HepG2 (cell line): ENCODE data around the gene MAN1A1. TPM values are rescaled to one million over a fixed set of nuclear protein-coding genes. Genes with fewer than 3 reads are reported as not detected.
A peak's percentile ranks its signal among the peaks of the same experiment; 100 is the strongest.

Experiments
- BCLAF1 ChIP-seq: fragments of 450-650 bp; IDR thresholded peaks from 2 replicates; pipeline ENCODE4 v1.6.1; 2017; ENCODE audit warnings: mild to moderate bottlenecking
- CEBPB ChIP-seq: IDR thresholded peaks from 2 replicates; pipeline ENCODE4 v1.6.1; 2011; ENCODE audit warnings: low read depth, low read length, improper control_type of control experiment, borderline replicate concordance
- CERS6 ChIP-seq: sonication (generic); formaldehyde crosslinking; IDR thresholded peaks from 2 replicates; pipeline ENCODE4 v1.5.0; 2020; ENCODE audit warnings: missing genetic modification reagents
- NR3C1 ChIP-seq: sonication (generic); formaldehyde crosslinking; IDR thresholded peaks from 2 replicates; pipeline ENCODE4 v1.4.0; 2020; ENCODE audit warnings: missing genetic modification reagents
- PREB ChIP-seq: sonication (generic); formaldehyde crosslinking; IDR thresholded peaks from 2 replicates; pipeline ENCODE4 v1.4.0; 2020; ENCODE audit warnings: missing genetic modification reagents
- SETDB1 ChIP-seq: sonication (generic); formaldehyde crosslinking; IDR thresholded peaks from 2 replicates; pipeline ENCODE4 v1.5.1; 2020; ENCODE audit warnings: missing genetic modification reagents, mild to moderate bottlenecking, borderline replicate concordance
- SIN3B ChIP-seq: fragments of 150-350 bp; IDR thresholded peaks from 2 replicates; pipeline ENCODE4 v1.6.1; 2014; ENCODE audit warnings: low read length
- SKIL ChIP-seq: sonication (generic); formaldehyde crosslinking; IDR thresholded peaks from 2 replicates; pipeline ENCODE4 v1.8.0; 2022; ENCODE audit warnings: missing genetic modification reagents, mild to moderate bottlenecking, moderate library complexity, borderline replicate concordance
- SOX6 ChIP-seq, 2 experiments: fragments of 450-650 bp in 1 of 2; sonication (generic) in 1 of 2; formaldehyde crosslinking in 1 of 2; IDR thresholded peaks; 2 replicates each; pipeline versions ENCODE4 v1.4.0 to v1.6.1; 2017 to 2020; ENCODE audit warnings: antibody characterized with exemption in 1 of 2, mild to moderate bottlenecking in 1 of 2, missing genetic modification reagents in 1 of 2
- TSC22D2 ChIP-seq: sonication (generic); formaldehyde crosslinking; IDR thresholded peaks from 2 replicates; pipeline ENCODE4 v1.5.1; 2020; ENCODE audit warnings: missing genetic modification reagents, mild to moderate bottlenecking, borderline replicate concordance
- YEATS2 ChIP-seq: sonication (generic); formaldehyde crosslinking; IDR thresholded peaks from 2 replicates; pipeline ENCODE4 v1.4.0; 2020; ENCODE audit warnings: missing genetic modification reagents, borderline replicate concordance
- ZFP82 ChIP-seq: sonication (generic); formaldehyde crosslinking; IDR thresholded peaks from 2 replicates; pipeline ENCODE4 v1.5.1; 2020; ENCODE audit warnings: mild to moderate bottlenecking, missing genetic modification reagents, borderline replicate concordance
- polyA plus RNA-seq, 8 experiments: library from polyadenylated mRNA; depleted of rRNA in 3 of 8; stranded (reverse) in 7 of 8; unstranded in 1 of 8; fragments of >200 nt; fragmentation: Illumina TruSeq in 4 of 8; extraction: Trizol in 4 of 8; gene quantifications; 2 replicates each; pipeline versions ENCODE4 v1.2.1 to v1.2.3, GENCODE V29; 2011 to 2016; ENCODE audit warnings: low read depth in 4 of 8, missing spikeins in 1 of 8, mixed read lengths in 1 of 8; ENCODE audit not compliant: insufficient read depth in 1 of 8
- total RNA-seq, 5 experiments: library from RNA; depleted of rRNA; stranded (reverse); fragments of >200 nt; fragmentation: Illumina TruSeq; extraction: Trizol; gene quantifications; 2 replicates each; pipeline ENCODE4 v1.2.3, GENCODE V29; 2016; ENCODE audit warnings: low read depth in 1 of 5
- TF ChIP-seq, protein P1 (sequence below): sonication (generic); formaldehyde crosslinking; IDR thresholded peaks from 2 replicates; pipeline ENCODE4 v1.9.0; 2022; ENCODE audit warnings: low read depth, missing genetic modification reagents
- TF ChIP-seq, protein P2 (sequence below): sonication (generic); formaldehyde crosslinking; IDR thresholded peaks from 2 replicates; pipeline ENCODE4 v1.4.0; 2020; ENCODE audit warnings: missing genetic modification reagents, borderline replicate concordance

The MAN1A1 gene
- total and polyA plus RNA-seq, 2 of the 13 experiments (the other 11 are each of a cell fraction or from before 2014, with no cell fraction given) = 156 to 236 TPM

DNA sequence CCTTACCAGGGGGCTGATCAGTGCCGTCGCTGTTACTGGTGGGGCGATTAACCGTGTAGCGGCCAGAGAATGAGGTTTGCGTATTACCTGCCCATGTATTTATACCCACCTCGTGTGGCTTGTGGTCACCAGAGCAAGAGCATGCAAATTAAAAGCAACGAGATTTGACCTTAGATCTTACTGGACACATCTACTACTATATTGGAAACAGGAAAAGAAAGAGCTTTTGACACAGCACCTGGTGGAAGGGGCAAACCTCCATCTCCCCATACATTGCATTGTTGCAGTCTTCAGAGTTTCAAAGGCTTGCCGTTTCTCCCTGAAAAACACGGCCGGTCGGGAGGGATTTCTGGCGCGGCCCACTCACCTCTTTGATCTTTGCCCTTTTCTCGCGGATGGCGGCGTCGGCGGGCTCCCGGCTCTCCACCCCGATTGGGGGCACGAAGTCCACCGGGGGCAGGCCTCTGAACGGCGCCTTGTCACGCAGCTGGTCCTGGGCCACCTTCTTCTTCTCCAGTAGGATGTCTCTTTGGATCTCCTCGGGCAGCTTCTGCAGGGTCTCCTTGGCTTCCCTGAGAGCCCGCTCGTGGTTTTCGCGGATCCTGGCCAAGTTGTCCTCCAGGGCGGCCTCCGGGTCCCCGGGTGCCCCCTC is 1.3 kb downstream of the MAN1A1 start (continued):
- TF ChIP-seq, protein P1, sequence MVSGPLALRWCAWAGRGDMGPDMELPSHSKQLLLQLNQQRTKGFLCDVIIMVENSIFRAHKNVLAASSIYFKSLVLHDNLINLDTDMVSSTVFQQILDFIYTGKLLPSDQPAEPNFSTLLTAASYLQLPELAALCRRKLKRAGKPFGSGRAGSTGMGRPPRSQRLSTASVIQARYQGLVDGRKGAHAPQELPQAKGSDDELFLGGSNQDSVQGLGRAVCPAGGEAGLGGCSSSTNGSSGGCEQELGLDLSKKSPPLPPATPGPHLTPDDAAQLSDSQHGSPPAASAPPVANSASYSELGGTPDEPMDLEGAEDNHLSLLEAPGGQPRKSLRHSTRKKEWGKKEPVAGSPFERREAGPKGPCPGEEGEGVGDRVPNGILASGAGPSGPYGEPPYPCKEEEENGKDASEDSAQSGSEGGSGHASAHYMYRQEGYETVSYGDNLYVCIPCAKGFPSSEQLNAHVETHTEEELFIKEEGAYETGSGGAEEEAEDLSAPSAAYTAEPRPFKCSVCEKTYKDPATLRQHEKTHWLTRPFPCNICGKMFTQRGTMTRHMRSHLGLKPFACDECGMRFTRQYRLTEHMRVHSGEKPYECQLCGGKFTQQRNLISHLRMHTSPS (CRISPR knock-in tag) = no peak
- no peak for TF ChIP-seq TSC22D2 (CRISPR knock-in tag)
- no peak for TF ChIP-seq SETDB1
- no peak for TF ChIP-seq PREB
- no peak for TF ChIP-seq CERS6 (CRISPR knock-in tag)
- TF ChIP-seq SKIL (CRISPR knock-in tag) = peak; percentile 69; the same call in 1 of the 2 replicates
- no peak; the same call in 1 of the 2 replicates for TF ChIP-seq SIN3B
- TF ChIP-seq, protein P2, sequence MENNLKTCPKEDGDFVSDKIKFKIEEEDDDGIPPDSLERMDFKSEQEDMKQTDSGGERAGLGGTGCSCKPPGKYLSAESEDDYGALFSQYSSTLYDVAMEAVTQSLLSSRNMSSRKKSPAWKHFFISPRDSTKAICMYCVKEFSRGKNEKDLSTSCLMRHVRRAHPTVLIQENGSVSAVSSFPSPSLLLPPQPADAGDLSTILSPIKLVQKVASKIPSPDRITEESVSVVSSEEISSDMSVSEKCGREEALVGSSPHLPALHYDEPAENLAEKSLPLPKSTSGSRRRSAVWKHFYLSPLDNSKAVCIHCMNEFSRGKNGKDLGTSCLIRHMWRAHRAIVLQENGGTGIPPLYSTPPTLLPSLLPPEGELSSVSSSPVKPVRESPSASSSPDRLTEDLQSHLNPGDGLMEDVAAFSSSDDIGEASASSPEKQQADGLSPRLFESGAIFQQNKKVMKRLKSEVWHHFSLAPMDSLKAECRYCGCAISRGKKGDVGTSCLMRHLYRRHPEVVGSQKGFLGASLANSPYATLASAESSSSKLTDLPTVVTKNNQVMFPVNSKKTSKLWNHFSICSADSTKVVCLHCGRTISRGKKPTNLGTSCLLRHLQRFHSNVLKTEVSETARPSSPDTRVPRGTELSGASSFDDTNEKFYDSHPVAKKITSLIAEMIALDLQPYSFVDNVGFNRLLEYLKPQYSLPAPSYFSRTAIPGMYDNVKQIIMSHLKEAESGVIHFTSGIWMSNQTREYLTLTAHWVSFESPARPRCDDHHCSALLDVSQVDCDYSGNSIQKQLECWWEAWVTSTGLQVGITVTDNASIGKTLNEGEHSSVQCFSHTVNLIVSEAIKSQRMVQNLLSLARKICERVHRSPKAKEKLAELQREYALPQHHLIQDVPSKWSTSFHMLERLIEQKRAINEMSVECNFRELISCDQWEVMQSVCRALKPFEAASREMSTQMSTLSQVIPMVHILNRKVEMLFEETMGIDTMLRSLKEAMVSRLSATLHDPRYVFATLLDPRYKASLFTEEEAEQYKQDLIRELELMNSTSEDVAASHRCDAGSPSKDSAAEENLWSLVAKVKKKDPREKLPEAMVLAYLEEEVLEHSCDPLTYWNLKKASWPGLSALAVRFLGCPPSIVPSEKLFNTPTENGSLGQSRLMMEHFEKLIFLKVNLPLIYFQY (CRISPR knock-in tag) = no peak; the same call in 1 of the 2 replicates
- TF ChIP-seq BCLAF1 = no peak
- TF ChIP-seq SOX6 (IDR thresholded peaks at IDR 0.05) = no peak
- TF ChIP-seq SOX6 (CRISPR knock-in tag; IDR thresholded peaks at IDR 0.05) = no peak
- no peak for TF ChIP-seq NR3C1
- TF ChIP-seq CEBPB = no peak
- no peak for TF ChIP-seq YEATS2 (CRISPR knock-in tag)
- no peak; the same call in 1 of the 2 replicates for TF ChIP-seq ZFP82 (CRISPR knock-in tag)
